Activated gamma-delta T cell treated with Interleukin-2 at 50 U/mL for 16 hours (primary cell): ENCODE data around the gene C1orf174.
A peak's percentile ranks its signal among the peaks of the same experiment; 100 is the strongest.

Experiments used
- DNase-seq: peaks from one replicate; pipeline ENCODE4 v3.0.0-alpha.2; 2020

The C1orf174 gene

GRCh38 chr1:3865606-3866160, 34.4 kb downstream of the C1orf174 start:
- no peak for DNase-seq

- no peak for DNase-seq
These were observed 35.2 kb downstream of the C1orf174 start for GRCh38 chr1:3864884-3865283.

- DNase-seq: no peak
These were observed 36.7 kb downstream of the C1orf174 start for GRCh38 chr1:3863231-3863935.

GRCh38 chr1:3858231-3858981, 41.7 kb downstream of the C1orf174 start:
- no peak for DNase-seq

GRCh38 chr1:3857791-3858129, 42.3 kb downstream of the C1orf174 start:
- no peak for DNase-seq

- DNase-seq: peak; percentile 96
These were observed 42.9 kb downstream of the C1orf174 start, which contains the start of the genes CEP104 and DFFB for GRCh38 chr1:3856923-3857790. TSS of gene CEP104 (minus strand) at chr1:3857211. CDS start at chr1:3852407, 4,804 bp downstream. TSS of gene DFFB (plus strand) at chr1:3857476. CDS start at chr1:3857604, 128 bp downstream.

GRCh38 chr1:3852711-3853485, 47.2 kb downstream of the C1orf174 start:
- no peak for DNase-seq

GRCh38 chr1:3852091-3852490, 48.0 kb downstream of the C1orf174 start:
- DNase-seq: no peak

- DNase-seq: no peak
These were observed 48.8 kb downstream of the C1orf174 start for GRCh38 chr1:3851292-3851691.

GRCh38 chr1:3850857-3851256, 49.2 kb downstream of the C1orf174 start:
- DNase-seq: no peak

GRCh38 chr1:3847081-3847480, 53.0 kb downstream of the C1orf174 start:
- no peak for DNase-seq

GRCh38 chr1:3846541-3846940, 53.5 kb downstream of the C1orf174 start:
- DNase-seq: no peak

GRCh38 chr1:3842912-3843311, 57.2 kb downstream of the C1orf174 start:
- no peak for DNase-seq

- DNase-seq: no peak
These were observed 58.6 kb downstream of the C1orf174 start for GRCh38 chr1:3841491-3841890.
